ENCODE data around the gene ARF3.

GRCh38 chr12:48973941-48974673 is 16.8 kb upstream of the ARF3 start:
- TF ChIP-seq SUZ12 (IDR thresholded peaks at IDR 0.05; ENCODE audit: extremely low read depth, insufficient read depth, insufficient read length) (no peak), YY1 (IDR thresholded peaks at IDR 0.05; ENCODE audit: insufficient read depth, insufficient read length) (no peak), ZNF274 (IDR thresholded peaks at IDR 0.05; ENCODE audit: low read depth, low read length) (no peak)

Measured in NT2/D1 (cell line).